Breast epithelium (tissue), 3 donors: ENCODE measurements around the gene APOO.

Experiments used
- POLR2A ChIP-seq: fragments of 450-650 bp; IDR thresholded peaks from one replicate; pipeline ENCODE4 v1.6.1; 2016; ENCODE audit warnings: antibody characterized with exemption, mild to moderate bottlenecking, moderate library complexity
- TF ChIP-seq, protein P1 (sequence below), 3 donors: fragments of 450-650 bp; IDR thresholded peaks; one replicate each; pipeline ENCODE4 v1.5.1; 2016 to 2017; ENCODE audit warnings: antibody characterized with exemption in 3 of 3, mild to moderate bottlenecking in 3 of 3, moderate library complexity in 3 of 3

DNA sequence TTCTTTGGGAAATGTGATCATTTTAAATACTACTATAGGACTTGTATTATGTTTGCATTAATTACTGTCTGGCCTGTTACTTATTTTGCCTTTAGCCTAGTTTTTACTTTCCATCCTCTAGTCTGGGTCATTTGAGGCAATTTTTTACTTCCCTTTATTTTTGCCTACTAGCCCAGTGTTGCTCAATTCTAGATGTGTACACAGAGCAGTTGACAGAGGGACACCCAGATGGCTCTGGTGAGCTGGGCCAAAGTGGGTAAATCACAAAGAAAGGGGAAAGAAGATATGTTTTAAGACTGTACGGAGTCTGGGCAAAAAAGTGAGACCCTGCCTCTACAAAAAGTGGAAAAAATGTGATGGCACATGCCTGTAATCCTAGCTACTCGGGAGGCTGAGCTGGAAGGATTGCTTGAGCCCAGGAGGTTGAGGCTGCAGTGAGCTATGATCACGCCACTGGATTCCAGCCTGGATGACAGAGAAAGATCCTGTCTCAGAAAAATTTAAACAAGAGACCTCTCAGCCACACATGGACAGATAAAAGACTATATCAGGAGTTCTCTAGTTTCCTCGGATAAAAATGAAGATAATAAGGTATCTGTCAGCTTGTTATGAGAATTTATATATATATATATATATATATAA lies 35.7 kb downstream of the APOO start:
- TF ChIP-seq, protein P1, sequence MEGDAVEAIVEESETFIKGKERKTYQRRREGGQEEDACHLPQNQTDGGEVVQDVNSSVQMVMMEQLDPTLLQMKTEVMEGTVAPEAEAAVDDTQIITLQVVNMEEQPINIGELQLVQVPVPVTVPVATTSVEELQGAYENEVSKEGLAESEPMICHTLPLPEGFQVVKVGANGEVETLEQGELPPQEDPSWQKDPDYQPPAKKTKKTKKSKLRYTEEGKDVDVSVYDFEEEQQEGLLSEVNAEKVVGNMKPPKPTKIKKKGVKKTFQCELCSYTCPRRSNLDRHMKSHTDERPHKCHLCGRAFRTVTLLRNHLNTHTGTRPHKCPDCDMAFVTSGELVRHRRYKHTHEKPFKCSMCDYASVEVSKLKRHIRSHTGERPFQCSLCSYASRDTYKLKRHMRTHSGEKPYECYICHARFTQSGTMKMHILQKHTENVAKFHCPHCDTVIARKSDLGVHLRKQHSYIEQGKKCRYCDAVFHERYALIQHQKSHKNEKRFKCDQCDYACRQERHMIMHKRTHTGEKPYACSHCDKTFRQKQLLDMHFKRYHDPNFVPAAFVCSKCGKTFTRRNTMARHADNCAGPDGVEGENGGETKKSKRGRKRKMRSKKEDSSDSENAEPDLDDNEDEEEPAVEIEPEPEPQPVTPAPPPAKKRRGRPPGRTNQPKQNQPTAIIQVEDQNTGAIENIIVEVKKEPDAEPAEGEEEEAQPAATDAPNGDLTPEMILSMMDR (IDR thresholded peaks at IDR 0.05), result no peak
- no peak for TF ChIP-seq POLR2A
